SK-N-SH (cell line): Measurements from ENCODE around the gene PODXL2. TPM values are rescaled to one million over a fixed set of nuclear protein-coding genes. Genes with fewer than 3 reads are reported as not detected.

Source experiments
- CTCF ChIA-PET: fragments of 300-600, 350-600 bp; formaldehyde crosslinking; extraction: SDS; loops from one replicate; lab custom pipeline; 2021; lab: Yijun Ruan, JAX
- POLR2A ChIA-PET: fragments of 350-600 bp; sonication (Branson Sonifier 250); formaldehyde crosslinking; extraction: SDS; loops from one replicate; lab custom pipeline; 2020; ENCODE audit warnings: antibody characterized with exemption, inconsistent platforms; lab: Yijun Ruan, JAX
- DNase-seq: peaks from one replicate; pipeline ENCODE4 v3.0.0; 2012
- H2AFZ ChIP-seq: fragments of 200-600 bp; sonication (generic); 2 replicates; pipeline ENCODE4 v1.8.1; 2016; ENCODE audit warnings: antibody characterized with exemption, mild to moderate bottlenecking, low read depth
- H3F3A ChIP-seq: fragments of 200-600 bp; sonication (generic); replicated peaks from 2 replicates; pipeline ENCODE3; 2016; ENCODE audit warnings: antibody characterized with exemption, mild to moderate bottlenecking; ENCODE audit not compliant: insufficient read depth
- H3K27ac ChIP-seq, 2 experiments: fragments of 200-500 bp in 1 of 2; fragments of 200-600 bp in 1 of 2; sonication (Bioruptor generic) in 1 of 2; sonication (generic), shearing (Covaris generic) in 1 of 2; 2 replicates each; pipeline versions ENCODE4 v1.5.1 to v1.6.1; 2014 to 2016; ENCODE audit warnings: low read depth in 2 of 2, inconsistent platforms in 1 of 2, low read length in 1 of 2, mild to moderate bottlenecking in 1 of 2, mixed read lengths in 1 of 2
- H3K27me3 ChIP-seq: fragments of 200-600 bp; sonication (generic), shearing (Covaris generic); 2 replicates; pipeline ENCODE4 v1.6.1; 2016; ENCODE audit warnings: mixed run types; ENCODE audit not compliant: insufficient read depth
- H3K36me3 ChIP-seq, 2 experiments: fragments of 200-500 bp in 1 of 2; fragments of 200-600 bp in 1 of 2; sonication (Bioruptor generic) in 1 of 2; sonication (generic) in 1 of 2; replicated peaks in 1 of 2; 2 replicates each; pipeline versions ENCODE3 to v1.5.1; 2014 to 2016; ENCODE audit warnings: low read length in 1 of 2, mild to moderate bottlenecking in 1 of 2; ENCODE audit not compliant: insufficient read depth in 2 of 2, control insufficient read depth in 1 of 2
- H3K4me1 ChIP-seq, 2 experiments: fragments of 200-500 bp in 1 of 2; fragments of 200-600 bp in 1 of 2; sonication (Bioruptor generic) in 1 of 2; sonication (generic), shearing (Covaris generic) in 1 of 2; 2 replicates each; pipeline versions ENCODE4 v1.5.1 to v1.6.1; 2014 to 2016; ENCODE audit warnings: low read depth in 1 of 2, low read length in 1 of 2, mixed run types in 1 of 2; ENCODE audit not compliant: insufficient read depth in 2 of 2, control insufficient read depth in 1 of 2
- H3K4me2 ChIP-seq: fragments of 200-600 bp; sonication (generic), shearing (Covaris generic); 2 replicates; pipeline ENCODE4 v1.6.1; 2017; ENCODE audit warnings: mixed run types
- H3K4me3 ChIP-seq, 2 experiments: fragments of 200-500 bp in 1 of 2; fragments of 200-600 bp in 1 of 2; sonication (Bioruptor generic) in 1 of 2; sonication (generic), shearing (Covaris generic) in 1 of 2; 2 replicates each; pipeline versions ENCODE4 v1.5.1 to v1.8.1; 2014 to 2016; ENCODE audit warnings: low read depth in 2 of 2, inconsistent platforms in 1 of 2, low read length in 1 of 2, mild to moderate bottlenecking in 1 of 2, mixed read lengths in 1 of 2, moderate library complexity in 1 of 2
- H3K79me2 ChIP-seq: fragments of 200-600 bp; sonication (generic); 2 replicates; pipeline ENCODE4 v1.8.1; 2017; ENCODE audit warnings: mild to moderate bottlenecking; ENCODE audit not compliant: insufficient read depth
- H3K9ac ChIP-seq: fragments of 200-600 bp; sonication (generic); 2 replicates; pipeline ENCODE4 v1.6.1; 2017; ENCODE audit warnings: mixed run types
- H3K9me2 ChIP-seq: fragments of 200-600 bp; sonication (generic); 2 replicates; pipeline ENCODE4 v1.6.1; 2017; ENCODE audit warnings: mixed run types
- H3K9me3 ChIP-seq: fragments of 200-600 bp; sonication (generic); 2 replicates; pipeline ENCODE4 v1.6.1; 2017; ENCODE audit warnings: mixed run types, mild to moderate bottlenecking, moderate library complexity
- H4K20me1 ChIP-seq: fragments of 200-600 bp; sonication (generic); 2 replicates; pipeline ENCODE4 v1.6.1; 2017; ENCODE audit warnings: mild to moderate bottlenecking, mixed run types; ENCODE audit not compliant: insufficient read depth
- ELF1 ChIP-seq: IDR thresholded peaks from 2 replicates; pipeline ENCODE4 v1.4.0; 2012
- EP300 ChIP-seq, 2 experiments: IDR thresholded peaks; 2 replicates each; pipeline versions ENCODE4 v1.4.0 to v1.6.1; 2012; ENCODE audit warnings: borderline replicate concordance in 1 of 2, low read depth in 1 of 2, low read length in 1 of 2
- FOXJ3 ChIP-seq: sonication (generic); formaldehyde crosslinking; IDR thresholded peaks from 2 replicates; pipeline ENCODE4 v1.5.1; 2020; ENCODE audit warnings: mild to moderate bottlenecking, missing genetic modification reagents
- NFIC ChIP-seq: IDR thresholded peaks from 2 replicates; pipeline ENCODE4 v1.4.0; 2012; ENCODE audit warnings: borderline replicate concordance
- POLR2AphosphoS5 ChIP-seq: IDR thresholded peaks from 2 replicates; pipeline ENCODE4 v1.6.1; 2012; ENCODE audit warnings: low read depth, low read length
- RAD21 ChIP-seq: IDR thresholded peaks from 2 replicates; pipeline ENCODE4 v1.6.1; 2012; ENCODE audit warnings: mild to moderate bottlenecking, low read length
- TAF1 ChIP-seq: IDR thresholded peaks from 2 replicates; pipeline ENCODE4 v1.6.1; 2012; ENCODE audit warnings: low read depth, mild to moderate bottlenecking, low read length, moderate library complexity, borderline replicate concordance
- WGBS: methylation state at CpG from one replicate; pipeline ENCODE4 v1.1.6; 2017; ENCODE audit warnings: low lambda C conversion rate; 5-methylcytosine and 5-hydroxymethylcytosine counted together
- polyA plus RNA-seq, 3 experiments: library from polyadenylated mRNA; depleted of rRNA; stranded (reverse); fragments of >200 nt; gene quantifications; 2 replicates each; pipeline ENCODE4 v1.2.3, GENCODE V29; 2012
- TF ChIP-seq, protein P1 (sequence below): fragments of 200-600 bp; sonication (generic); IDR thresholded peaks from 2 replicates; pipeline ENCODE4 v1.6.1; 2017; ENCODE audit warnings: antibody characterized with exemption, mild to moderate bottlenecking, moderate library complexity
- TF ChIP-seq, protein P2 (sequence below): IDR thresholded peaks from 2 replicates; pipeline ENCODE4 v1.6.1; 2012; ENCODE audit warnings: mild to moderate bottlenecking, low read depth, low read length, moderate library complexity
- TF ChIP-seq, protein P3 (sequence below): fragments of 150-350 bp; IDR thresholded peaks from 2 replicates; pipeline ENCODE4 v1.6.1; 2016; ENCODE audit warnings: mild to moderate bottlenecking, low read depth, low read length

Gene PODXL2
- polyA plus RNA-seq, 1 of the 3 experiments (the other 2 are of a cell fraction): 27.5 TPM

GRCh38 chr3:127585163-127585812 lies 43.7 kb upstream of the PODXL2 start:
- no peak for TF ChIP-seq TAF1
- no peak for TF ChIP-seq RAD21
- no peak for TF ChIP-seq ELF1
- TF ChIP-seq, protein P1, sequence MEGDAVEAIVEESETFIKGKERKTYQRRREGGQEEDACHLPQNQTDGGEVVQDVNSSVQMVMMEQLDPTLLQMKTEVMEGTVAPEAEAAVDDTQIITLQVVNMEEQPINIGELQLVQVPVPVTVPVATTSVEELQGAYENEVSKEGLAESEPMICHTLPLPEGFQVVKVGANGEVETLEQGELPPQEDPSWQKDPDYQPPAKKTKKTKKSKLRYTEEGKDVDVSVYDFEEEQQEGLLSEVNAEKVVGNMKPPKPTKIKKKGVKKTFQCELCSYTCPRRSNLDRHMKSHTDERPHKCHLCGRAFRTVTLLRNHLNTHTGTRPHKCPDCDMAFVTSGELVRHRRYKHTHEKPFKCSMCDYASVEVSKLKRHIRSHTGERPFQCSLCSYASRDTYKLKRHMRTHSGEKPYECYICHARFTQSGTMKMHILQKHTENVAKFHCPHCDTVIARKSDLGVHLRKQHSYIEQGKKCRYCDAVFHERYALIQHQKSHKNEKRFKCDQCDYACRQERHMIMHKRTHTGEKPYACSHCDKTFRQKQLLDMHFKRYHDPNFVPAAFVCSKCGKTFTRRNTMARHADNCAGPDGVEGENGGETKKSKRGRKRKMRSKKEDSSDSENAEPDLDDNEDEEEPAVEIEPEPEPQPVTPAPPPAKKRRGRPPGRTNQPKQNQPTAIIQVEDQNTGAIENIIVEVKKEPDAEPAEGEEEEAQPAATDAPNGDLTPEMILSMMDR: no peak
- TF ChIP-seq, all 33 proteins: peak for 0
- ChIA-PET POLR2A (no interaction called here), CTCF (interaction anchor here (1.3 to 9.4 kb wide), 2 partner anchors 10 to 386 kb away, joined by 4 to 95 read pairs; no protein-coding TSS in a partner anchor)
- WGBS: 73% methylated on average over 4 of the region's 4 CpGs
- H3K79me2 ChIP-seq: peaks cover 85% of the 10 kb centered on the region
- no peaks in the 10 kb centered on the region for H3K27me3 ChIP-seq
- H3K4me3 ChIP-seq: no peak overlapping the region
- H3K9ac ChIP-seq: no peak overlapping the region
- H2AFZ ChIP-seq: no peak overlapping the region
- peaks cover 58% of the 10 kb centered on the region for H4K20me1 ChIP-seq
- H3K9me2 ChIP-seq: no peaks in the 10 kb centered on the region
- H3K36me3 ChIP-seq: no peaks in the 10 kb centered on the region
- H3K9me3 ChIP-seq: no peaks in the 10 kb centered on the region
- DNase-seq: no peak
- peaks cover 4 to 12% of the 10 kb centered on the region in 2 experiments; a peak in 2 of 4 replicates for H3K4me1 ChIP-seq
- no peak overlapping the region for H3K27ac ChIP-seq
- H3F3A ChIP-seq: no peaks in the 10 kb centered on the region
- no peak overlapping the region for H3K4me2 ChIP-seq

DNA sequence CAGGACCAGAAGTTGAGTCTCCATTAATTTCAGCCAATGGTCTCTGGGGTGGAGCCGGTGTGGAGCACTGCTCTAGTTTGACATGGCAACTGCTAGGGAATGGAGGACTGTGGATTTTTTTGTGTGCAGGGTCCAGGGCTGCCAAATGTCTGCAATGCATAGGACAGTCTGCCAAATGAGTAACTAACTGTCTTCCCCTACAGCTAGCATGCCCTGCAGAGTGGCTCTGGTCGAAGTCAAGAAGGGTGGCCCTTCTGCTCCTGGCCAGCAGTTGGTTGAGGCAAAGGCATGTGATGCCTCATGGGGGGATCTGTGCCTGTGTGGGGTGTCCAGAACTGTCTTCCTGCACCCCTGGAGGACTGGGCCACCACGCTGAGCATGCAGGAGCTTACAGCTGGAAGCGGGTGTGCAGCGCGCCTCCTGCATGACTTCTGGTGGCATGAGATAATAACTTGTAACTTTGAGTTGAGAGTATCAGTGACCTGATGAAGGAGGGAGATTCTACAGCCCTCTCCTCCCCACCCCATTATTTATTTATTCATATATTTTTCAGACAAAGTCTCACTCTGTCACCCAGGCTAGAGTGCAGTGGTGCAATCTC lies 43.1 kb upstream of the PODXL2 start:
- Histone ChIP-seq H3K4me3 (no peak overlapping the region), H3K79me2 (peaks cover 79% of the 10 kb centered on the region), H2AFZ (no peak overlapping the region), H3K36me3 (no peaks in the 10 kb centered on the region), H3F3A (peaks cover 4% of the 10 kb centered on the region), H3K9ac (no peak overlapping the region), H4K20me1 (peaks cover 52% of the 10 kb centered on the region), H3K9me3 (no peaks in the 10 kb centered on the region), H3K4me2 (no peak overlapping the region), H3K9me2 (no peaks in the 10 kb centered on the region), H3K4me1 (peaks cover 4 to 12% of the 10 kb centered on the region in 2 experiments; a peak in 2 of 4 replicates), H3K27me3 (no peaks in the 10 kb centered on the region), H3K27ac (no peak overlapping the region)
- TF ChIP-seq, protein P2, sequence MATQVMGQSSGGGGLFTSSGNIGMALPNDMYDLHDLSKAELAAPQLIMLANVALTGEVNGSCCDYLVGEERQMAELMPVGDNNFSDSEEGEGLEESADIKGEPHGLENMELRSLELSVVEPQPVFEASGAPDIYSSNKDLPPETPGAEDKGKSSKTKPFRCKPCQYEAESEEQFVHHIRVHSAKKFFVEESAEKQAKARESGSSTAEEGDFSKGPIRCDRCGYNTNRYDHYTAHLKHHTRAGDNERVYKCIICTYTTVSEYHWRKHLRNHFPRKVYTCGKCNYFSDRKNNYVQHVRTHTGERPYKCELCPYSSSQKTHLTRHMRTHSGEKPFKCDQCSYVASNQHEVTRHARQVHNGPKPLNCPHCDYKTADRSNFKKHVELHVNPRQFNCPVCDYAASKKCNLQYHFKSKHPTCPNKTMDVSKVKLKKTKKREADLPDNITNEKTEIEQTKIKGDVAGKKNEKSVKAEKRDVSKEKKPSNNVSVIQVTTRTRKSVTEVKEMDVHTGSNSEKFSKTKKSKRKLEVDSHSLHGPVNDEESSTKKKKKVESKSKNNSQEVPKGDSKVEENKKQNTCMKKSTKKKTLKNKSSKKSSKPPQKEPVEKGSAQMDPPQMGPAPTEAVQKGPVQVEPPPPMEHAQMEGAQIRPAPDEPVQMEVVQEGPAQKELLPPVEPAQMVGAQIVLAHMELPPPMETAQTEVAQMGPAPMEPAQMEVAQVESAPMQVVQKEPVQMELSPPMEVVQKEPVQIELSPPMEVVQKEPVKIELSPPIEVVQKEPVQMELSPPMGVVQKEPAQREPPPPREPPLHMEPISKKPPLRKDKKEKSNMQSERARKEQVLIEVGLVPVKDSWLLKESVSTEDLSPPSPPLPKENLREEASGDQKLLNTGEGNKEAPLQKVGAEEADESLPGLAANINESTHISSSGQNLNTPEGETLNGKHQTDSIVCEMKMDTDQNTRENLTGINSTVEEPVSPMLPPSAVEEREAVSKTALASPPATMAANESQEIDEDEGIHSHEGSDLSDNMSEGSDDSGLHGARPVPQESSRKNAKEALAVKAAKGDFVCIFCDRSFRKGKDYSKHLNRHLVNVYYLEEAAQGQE: no peak
- TF ChIP-seq FOXJ3 (CRISPR knock-in tag) (no peak), EP300 (IDR thresholded peaks at IDR 0.05; ENCODE audit: borderline replicate concordance in 1 of 2, low read depth in 1 of 2, low read length in 1 of 2) (no peak), POLR2AphosphoS5 (no peak), NFIC (no peak), ELF1 (no peak)
- TF ChIP-seq, protein P3, sequence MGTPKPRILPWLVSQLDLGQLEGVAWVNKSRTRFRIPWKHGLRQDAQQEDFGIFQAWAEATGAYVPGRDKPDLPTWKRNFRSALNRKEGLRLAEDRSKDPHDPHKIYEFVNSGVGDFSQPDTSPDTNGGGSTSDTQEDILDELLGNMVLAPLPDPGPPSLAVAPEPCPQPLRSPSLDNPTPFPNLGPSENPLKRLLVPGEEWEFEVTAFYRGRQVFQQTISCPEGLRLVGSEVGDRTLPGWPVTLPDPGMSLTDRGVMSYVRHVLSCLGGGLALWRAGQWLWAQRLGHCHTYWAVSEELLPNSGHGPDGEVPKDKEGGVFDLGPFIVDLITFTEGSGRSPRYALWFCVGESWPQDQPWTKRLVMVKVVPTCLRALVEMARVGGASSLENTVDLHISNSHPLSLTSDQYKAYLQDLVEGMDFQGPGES: no peak
- ChIA-PET POLR2A (no interaction called here), CTCF (interaction anchor here (9.4 kb wide), 1 partner anchor 11 kb away, joined by 95 read pairs; no protein-coding TSS in a partner anchor)
- 91% methylated on average over 5 of the region's 6 CpGs for WGBS
- no peak for DNase-seq
